Left renal pelvis (tissue), 4 donors: ENCODE results near the gene PPIL6. TPM values are rescaled to one million over a fixed set of nuclear protein-coding genes. Genes with fewer than 3 reads are reported as not detected.

Source experiments
- DNase-seq, 4 donors: peaks; one replicate each; pipeline ENCODE4 v3.0.0-alpha.2; 2013; ENCODE audit warnings: low read depth in 4 of 4, low spot score in 3 of 4
- polyA plus RNA-seq, 4 donors: library from polyadenylated mRNA; unstranded; fragments of 120-200 nt; gene quantifications; one replicate each; pipeline ENCODE4 v1.2.1, GENCODE V29; 2013; ENCODE audit not compliant: insufficient read length in 4 of 4

The PPIL6 gene
- polyA plus RNA-seq, 4 donors = 4.8 to 19.8 (median 18.2) TPM

DNA sequence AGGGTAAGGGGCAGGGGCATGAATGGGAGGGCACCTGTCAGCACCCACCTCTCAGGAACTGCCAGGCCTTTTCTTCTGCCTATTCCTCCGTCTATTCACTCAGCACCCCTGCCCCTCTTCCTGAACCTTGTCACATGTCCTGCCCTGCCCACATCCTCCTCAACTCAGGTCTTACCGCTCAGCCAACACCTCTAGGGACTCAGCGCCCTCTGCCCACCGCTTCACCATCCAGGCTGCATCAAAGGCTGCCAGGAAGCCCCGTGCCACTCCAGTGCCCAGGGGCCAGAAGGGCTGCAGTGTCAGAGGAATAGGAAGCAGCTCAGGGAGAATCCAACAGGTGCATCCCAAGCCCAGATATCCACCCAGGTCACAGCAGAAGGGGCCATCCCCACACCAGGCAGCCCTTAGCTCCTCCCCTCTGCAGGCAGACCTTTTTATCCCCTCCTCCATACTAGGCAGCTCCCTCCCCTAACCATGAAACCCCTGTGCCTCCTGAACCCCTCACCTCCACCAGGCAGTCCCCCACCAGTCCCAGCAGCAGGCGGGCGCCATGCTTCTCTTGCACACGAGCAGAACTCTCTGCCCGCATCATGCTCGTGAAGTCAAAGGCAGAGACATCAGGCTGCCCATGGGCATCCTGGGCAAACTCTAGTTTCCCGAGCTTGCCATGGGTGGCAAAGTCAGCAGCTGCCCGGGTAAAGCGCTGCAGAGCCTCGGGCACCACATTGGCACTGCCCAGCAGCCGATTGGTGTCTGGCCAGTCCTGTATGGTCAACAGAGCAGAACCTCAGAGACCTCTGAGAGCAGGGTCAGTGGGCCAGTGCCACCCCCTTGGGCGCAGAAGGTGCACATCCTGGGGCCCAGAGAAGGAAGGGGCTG is 9.6 kb upstream of the PPIL6 start:
- DNase-seq = no peak

DNA sequence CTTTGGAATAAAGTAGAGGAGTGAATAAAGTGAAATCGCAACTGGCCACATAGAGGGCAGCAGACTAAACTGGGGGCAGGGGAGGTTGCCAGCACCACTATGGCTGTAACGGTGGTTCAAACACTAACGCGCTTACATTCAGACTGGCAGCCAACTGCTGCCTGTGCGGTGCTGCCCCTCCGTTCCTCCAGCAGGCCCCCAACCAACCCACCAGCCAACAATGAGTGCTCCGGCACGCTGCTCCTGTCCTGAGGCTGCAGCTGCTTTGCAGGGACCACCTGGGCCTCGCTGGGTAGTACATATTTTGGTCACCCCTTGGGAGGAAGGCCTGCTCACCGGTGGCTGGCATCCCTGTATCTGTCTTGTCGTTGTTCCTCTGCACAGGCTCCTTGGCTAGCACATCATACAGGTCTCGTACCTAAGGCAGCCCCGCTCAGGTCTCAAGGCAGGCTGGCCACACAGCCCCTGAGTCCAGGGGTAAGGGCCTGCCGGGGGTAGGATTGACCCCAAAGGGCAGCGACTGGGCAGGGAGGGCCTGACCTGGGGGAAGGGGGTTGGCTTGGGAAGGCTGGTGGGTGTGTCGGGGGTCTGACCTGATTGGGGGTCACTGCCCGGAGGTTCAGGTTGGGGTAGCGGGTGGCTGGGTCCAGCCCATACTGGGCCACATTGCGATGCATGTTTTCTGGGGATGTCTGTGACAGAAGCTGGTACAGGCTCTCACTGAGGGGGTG is 8.8 kb upstream of the PPIL6 start:
- DNase-seq = no peak

DNA sequence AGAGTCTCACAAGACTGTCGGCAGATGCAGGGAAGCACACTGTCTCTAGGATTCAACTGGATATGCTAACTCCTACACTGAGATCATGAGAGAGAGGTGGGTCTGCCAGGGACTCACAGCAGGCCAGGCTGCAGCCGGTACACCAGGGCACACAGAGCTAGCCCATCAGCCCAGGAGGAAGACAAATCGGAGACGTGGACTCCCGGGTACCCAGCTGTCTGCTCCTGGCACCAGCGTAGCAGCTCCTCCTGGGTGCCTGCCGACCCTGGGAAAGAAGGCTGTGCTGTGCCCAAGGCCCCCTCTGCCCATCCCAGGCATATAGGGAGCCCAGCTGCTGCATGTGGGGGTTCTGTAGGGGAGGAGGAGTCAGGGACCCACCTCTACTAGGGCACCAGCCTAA is 8.2 kb upstream of the PPIL6 start:
- DNase-seq = no peak

DNA sequence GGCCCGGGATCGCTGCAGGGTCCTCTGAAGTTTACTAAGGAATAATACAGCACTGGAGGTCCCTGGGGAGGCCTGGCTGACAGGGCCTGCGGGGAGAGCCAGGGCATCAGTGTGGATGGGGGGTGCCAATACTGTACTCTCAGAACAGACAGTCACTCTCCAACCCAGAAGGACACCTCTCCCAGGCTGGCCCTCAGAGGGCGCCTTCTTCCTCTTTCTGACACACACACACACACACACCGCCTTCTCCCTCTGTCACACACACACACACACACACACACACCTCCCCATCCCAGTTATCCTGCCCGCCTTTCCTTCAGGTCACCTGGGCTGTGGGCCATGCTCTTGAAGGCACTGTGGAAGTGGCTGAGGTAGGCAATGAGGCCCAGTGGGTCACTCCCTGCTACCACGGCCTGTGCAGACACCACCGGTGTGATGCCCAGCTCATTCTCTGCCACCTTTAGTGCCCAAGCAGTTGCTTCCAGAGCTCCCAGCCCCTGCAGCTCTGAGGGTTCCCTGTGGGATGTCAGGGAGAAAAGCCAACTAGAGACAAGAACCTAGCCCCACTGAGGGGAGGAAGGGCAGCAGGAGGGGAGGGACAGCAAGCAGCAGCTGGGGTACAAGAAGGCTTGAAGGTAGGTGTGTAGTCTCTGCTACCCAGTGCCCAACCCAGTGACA is 7.6 kb upstream of the PPIL6 start:
- no peak for DNase-seq

DNA sequence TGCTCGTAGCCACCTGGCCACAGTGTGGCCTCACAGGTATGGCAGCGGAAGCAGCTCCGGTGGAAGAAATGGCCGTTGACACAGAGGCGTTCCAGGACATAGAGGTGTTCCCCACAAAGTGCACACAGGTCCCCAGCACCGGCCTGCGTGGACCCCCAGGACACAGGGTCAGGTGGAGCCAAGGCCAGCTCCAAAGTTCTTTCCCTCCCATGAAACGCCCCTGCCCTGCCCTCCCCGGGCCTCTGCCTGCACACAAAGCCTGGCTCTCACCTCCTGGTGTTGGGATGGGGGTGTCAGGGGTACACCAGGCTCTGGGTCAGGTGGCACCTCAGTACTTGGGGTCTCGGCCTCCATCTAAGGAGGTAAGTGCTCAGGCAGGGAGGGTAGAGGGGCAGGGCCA is 6.7 kb upstream of the PPIL6 start:
- DNase-seq = no peak

DNA sequence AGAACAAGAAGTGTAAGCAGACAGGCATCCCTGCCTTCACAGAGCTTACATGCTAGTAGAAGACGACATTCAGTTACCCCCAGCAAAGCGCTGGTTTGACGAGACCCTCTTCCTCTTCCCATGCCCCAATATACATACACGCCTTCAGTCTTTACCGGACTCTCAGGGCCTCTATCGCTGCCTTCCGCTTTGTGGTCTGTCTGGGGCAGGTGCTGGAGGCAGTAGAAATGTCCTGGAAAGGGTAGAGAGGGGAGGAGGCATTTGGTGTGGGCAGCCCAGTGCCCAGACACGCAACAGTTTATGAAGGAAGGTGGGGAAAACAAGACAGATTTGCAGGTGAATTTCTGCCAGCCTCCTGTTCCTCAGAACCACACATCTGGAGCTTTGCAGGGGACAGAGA is 6.1 kb upstream of the PPIL6 start:
- no peak for DNase-seq

DNA sequence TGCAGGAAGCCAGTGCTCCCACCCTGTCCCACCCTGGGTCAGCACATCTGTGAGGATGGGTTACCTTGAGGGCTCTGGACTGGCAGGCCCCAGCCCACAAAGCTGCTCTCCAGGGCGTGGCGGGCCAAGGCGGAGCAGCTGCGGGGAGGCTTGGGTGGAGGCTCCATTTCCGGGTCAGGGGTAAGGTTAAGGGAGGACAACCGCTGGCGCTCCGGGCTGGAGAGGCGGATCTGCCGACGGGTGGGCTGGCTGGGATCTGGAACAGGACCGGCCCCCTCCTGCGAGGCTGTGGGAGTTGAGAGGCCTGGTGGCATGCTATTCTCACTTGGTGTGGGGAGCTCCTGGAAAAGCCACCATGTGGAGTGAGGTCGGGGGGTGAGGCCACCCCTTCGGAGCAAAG is 5.6 kb upstream of the PPIL6 start:
- no peak for DNase-seq

DNA sequence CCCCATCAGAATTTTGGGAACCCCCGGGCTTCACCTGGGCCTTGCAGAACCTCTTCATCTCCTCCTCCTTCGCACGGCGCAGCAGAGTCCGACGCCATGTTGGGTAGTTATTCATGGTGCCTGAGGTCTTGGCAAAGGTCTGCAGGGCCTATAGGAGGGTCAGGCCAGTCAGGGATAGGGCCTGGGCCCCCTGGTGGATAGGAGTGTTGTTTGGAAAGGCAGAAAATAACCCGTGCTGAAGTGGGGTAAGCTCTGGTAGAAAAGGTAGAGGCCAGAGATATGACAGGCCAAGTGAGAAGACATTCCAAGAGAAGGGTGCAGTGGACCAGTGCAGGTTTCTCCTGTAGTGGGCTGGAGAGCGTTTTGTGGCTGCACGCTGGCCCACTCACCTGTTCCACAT is 5.0 kb upstream of the PPIL6 start:
- DNase-seq = no peak

DNA sequence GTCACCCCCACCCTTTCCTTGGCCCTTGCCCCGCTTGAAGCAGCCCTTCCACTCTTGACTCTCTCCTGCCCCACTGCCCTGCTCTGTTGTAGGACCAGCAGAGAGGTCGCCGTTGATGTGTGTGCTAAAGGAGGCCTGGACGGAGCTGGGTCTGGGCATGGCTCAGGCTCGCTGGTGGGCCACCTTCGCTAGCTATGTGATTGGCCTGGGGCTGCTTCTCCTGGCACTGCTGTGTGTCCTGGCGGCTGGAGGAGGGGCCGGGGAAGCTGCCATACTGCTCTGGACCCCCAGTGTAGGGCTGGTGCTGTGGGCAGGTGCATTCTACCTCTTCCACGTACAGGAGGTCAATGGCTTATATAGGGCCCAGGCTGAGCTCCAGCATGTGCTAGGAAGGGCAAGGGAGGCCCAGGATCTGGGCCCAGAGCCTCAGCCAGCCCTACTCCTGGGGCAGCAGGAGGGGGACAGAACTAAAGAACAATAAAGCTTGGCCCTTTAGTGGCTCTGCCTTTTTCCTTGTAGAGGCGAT is 3.1 kb upstream of the PPIL6 start:
- no peak for DNase-seq

DNA sequence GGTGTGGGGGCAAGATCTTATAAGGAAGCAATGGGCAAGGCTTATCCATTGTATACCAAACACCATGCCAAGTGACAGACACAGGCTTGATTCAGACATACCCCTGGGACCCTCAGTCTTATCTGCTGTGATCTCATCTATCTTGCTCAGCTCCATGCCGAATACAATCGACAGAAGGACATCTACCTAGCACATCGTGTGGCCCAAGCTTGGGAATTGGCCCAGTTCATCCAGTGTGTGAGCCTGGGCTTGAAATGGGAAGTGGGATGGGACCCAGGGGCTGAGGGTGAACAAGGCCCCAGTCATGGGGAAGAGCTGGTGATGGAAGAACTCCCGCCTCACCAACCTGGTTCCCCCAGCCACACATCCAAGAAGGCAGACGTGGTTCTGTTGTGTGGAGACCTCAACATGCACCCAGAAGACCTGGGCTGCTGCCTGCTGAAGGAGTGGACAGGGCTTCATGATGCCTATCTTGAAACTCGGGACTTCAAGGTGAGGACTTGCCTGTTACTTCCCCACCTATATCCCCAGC is 2.0 kb upstream of the PPIL6 start:
- DNase-seq = no peak

DNA sequence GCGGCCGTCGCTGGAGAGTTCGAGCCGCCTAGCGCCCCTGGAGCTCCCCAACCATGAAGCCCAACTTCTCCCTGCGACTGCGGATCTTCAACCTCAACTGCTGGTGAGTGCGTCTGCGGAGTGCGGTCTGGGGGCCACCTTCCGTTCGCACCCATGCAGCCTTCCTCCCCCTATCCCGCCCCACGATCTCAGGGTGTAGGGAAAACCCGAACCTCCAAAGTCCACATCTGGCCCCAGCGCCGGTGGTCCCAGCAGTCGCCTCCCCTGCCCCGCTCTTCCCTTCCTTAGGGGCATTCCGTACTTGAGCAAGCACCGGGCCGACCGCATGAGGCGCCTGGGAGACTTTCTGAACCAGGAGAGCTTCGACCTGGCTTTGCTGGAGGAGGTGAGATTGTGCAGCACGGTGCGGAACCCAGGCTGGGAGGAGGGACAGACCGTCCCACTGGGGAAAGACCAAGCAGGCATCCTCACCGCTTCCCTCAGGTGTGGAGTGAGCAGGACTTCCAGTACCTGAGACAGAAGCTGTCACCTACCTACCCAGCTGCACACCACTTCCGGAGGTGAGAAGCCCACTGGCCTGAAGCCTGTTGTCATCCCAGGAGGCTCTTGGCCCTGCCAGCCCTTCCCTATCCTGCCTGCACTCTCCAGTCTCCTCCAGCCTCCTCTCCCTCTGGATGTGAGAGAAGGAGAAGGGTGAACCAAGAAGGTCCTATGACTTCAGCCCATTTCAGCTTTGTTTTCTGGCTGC is 815 bp upstream of the PPIL6 start:
- DNase-seq = no peak

DNA sequence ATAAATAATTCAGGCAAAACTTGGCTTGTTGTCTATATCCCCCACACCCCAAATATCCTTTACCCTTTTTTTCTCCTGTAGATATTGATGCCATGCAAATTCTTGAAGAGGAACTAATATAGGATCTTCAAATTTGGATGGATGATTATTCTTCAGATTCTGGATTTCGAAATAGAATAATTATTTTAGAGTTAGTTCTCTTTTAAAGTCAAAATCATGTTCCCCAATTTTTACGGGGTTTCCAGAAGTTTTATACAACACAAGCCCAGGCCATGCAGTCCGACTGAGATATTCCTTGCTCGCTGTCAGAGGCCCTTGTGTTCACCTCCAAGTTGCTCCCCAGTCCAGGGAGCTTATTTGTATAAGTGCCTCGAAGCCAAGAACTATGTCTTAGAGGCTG is 4.4 kb downstream of the PPIL6 start:
- no peak for DNase-seq

DNA sequence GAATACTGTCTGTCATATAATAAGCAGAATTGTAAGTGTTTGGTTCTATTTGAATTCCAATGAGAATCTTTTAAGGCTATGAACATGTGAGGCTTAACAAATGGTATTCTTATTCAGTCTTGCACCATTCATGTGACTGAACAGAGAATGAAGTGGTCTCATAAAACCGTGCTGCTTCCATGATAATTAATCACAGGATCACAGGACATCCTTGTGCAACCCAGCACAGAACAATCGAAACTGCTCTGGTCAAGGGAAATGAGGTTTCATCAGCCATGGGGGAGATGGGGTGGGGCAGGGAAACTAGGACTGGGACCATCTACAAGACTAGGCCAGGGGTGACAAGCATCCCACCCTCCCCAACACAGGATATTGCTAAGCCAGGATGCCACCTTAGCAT is 6.0 kb downstream of the PPIL6 start:
- no peak for DNase-seq

DNA sequence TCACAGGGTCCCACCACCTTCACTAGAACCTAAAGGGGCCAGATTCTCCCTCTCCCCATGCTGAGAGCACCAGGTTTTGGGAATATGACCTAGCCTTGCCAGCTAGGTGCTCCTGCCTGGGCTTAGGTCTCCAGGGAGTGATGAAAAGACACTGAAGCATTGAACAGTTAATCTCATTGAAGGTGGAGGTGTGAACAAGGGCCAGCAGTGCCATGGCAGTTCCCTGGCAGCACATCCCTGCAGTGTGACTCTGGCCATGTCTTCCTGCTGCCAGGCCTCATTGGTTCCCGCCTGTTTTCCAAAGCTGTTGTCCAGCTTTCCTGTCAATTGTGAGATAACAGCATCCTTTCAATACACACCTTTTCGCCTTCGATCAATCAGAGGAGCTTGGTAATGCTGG is 10.9 kb downstream of the PPIL6 start:
- no peak for DNase-seq

DNA sequence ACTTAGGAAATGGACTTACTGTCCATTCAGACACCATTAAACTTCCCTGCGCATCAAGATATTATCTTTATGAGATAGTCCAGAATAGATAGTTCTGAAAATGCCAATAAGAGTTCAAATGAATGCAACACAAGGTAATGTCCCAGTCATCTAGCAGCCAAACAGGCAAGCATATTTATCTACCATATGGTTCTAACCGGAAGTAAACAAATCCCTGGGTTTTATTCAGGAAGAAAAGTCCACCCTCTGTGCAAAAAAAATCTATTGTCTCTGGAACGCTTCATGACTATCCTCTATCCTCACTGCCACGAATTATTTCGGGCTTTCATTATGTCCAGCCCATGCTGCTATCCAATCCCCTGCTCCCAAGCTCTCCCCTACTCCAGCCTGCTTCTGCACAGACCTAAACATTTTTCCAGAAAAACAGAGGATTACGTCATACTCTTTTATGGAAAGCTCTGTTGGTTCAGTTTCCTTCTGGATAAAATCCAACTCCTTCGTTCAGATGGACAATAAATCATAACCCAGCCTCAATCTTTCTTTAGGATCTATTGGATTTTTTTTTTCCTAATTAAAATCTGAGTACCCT is 11.4 kb downstream of the PPIL6 start:
- peak in 2 of 4 donors; percentile 18 to 26 for DNase-seq

DNA sequence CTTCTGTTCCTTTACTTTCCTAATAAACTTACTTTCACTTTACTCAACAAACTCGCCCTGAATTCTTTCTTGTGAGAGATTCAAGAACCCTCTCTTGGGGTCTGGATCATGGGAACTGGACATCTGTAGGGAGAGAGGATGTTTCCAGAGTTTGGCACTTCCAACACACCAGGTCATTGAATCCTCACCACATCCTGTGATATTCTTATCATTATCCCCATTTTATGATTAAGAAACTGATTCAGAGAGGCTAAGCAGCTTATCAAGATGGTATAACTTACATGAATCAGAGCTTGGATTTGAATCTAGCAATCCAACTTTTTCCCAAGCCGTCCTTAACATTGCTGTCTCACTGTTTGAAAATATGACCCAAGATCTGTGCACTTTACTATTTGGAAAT is 15.5 kb downstream of the PPIL6 start:
- DNase-seq = no peak

DNA sequence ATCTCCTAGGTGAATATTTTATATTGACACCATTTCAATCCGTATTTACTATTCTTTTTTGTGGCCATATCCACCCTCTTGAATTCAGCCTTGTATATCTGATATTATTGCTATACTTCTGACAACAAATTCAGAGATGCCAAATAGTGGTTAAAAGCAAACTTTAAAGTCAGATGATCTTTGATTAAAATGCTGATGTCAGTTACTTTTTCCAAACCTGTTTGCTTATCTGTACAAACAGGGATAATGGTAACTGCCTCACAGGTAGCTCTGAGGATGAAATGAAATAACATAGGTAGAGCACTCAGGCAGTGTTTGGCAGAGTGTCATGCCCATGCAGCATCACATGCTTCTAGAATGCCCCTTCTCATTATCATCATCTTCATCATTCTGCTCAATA is 19.2 kb downstream of the PPIL6 start:
- no peak for DNase-seq

DNA sequence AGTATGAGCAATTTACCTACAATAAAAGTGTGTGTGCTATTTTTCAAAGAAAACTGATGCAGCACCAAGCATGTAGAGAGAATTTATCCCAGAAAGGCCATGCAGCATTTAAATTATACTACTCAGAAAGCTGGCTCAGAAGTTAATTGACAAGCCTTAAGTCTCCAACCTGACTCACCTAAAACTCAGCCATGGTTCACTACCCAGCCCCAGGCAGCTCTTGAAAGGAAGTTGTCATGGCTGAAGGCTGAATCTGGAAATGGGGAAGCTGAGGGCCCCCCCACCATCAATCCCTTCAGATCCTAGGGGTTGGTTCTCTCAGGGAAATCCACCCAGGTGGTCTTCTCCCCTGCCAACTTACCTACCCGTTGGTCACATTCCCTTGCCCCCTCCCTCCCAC is 19.7 kb downstream of the PPIL6 start:
- DNase-seq = peak in 1 of 4 donors; percentile 24

DNA sequence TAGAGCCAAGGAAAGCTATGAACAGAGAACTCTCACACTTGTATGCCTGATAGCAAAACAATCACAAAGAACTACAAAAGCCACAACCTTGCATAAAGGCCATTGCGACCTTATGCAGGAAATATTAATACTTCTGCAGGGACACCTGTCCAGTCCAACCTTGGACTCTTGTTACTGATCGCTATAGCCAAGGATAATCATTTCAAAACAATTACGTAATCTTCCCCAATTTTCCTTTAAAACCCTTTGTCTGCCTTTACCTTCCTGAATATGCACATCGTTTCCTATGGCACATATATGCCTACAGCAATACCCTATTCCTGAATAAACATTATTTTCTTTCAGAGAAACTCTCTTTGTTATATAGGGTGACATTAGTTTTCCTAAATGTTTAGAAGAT is 22.8 kb downstream of the PPIL6 start:
- no peak for DNase-seq

DNA sequence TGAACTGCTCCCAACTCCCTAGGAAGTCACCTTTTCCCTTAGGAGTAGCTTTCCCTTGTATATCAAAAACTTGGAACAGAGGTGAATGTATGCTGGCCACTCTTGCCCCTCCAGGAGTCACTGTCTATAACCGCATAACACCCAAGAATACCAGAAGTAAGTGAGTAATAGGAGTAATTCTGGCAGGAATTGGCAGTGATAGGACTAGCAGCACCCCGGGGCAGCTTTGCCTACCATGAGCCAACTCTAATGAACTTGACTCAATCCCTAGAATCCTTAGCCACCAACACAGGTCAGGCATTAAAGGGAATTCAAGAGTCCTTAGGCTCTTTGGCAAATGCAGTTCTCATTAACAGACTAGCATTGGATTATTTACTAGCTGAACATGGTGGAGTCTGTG is 29.4 kb downstream of the PPIL6 start:
- no peak for DNase-seq
